Dendritic cell treated with granulocyte-macrophage colony-stimulating factor and Interleukin-4, amounts not matched to agents 40 ng/mL and 50 ng/mL, for 4 days (primary cell): ENCODE results near the gene APOLD1.
"Not testable (repeated sequence)": the region's sequence is repeated elsewhere in the genome, so short reads cannot be mapped to it uniquely, and the experiment has no call there.

Experiments used
- H3K27ac Mint-ChIP-seq: one replicate; pipeline ENCODE4 v1.8.0; 2022; ENCODE audit warnings: mild to moderate bottlenecking, mixed read lengths
- H3K27me3 Mint-ChIP-seq: one replicate; pipeline ENCODE4 v1.8.0; 2022; ENCODE audit warnings: mild to moderate bottlenecking, mixed read lengths
- H3K36me3 Mint-ChIP-seq: one replicate; pipeline ENCODE4 v1.8.0; 2022; ENCODE audit warnings: low read depth, mixed read lengths
- H3K4me1 Mint-ChIP-seq: one replicate; pipeline ENCODE4 v1.8.0; 2022; ENCODE audit warnings: low read depth, mixed read lengths
- H3K4me3 Mint-ChIP-seq: one replicate; pipeline ENCODE4 v1.8.0; 2022; ENCODE audit warnings: mild to moderate bottlenecking, moderate library complexity, mixed read lengths
- H3K9me3 Mint-ChIP-seq: one replicate; pipeline ENCODE4 v1.8.0; 2022; ENCODE audit warnings: mixed read lengths
- intact Hi-C: fragments of 100-400 bp; cut with micrococcal nuclease; formaldehyde crosslinking; loops from one replicate; pipeline ENCODE4 v1.15.0; 2022

Gene APOLD1

GRCh38 chr12:12807517-12807903 lies 22.1 kb downstream of the APOLD1 start:
- H3K27ac Mint-ChIP-seq: peak overlapping the region; percentile 83
- intact Hi-C loops, H3K4me3 Mint-ChIP-seq, H3K27me3 Mint-ChIP-seq, H3K36me3 Mint-ChIP-seq, H3K9me3 Mint-ChIP-seq: not testable (repeated sequence)
- H3K4me1 Mint-ChIP-seq: peaks cover 52% of the 10 kb centered on the region

DNA sequence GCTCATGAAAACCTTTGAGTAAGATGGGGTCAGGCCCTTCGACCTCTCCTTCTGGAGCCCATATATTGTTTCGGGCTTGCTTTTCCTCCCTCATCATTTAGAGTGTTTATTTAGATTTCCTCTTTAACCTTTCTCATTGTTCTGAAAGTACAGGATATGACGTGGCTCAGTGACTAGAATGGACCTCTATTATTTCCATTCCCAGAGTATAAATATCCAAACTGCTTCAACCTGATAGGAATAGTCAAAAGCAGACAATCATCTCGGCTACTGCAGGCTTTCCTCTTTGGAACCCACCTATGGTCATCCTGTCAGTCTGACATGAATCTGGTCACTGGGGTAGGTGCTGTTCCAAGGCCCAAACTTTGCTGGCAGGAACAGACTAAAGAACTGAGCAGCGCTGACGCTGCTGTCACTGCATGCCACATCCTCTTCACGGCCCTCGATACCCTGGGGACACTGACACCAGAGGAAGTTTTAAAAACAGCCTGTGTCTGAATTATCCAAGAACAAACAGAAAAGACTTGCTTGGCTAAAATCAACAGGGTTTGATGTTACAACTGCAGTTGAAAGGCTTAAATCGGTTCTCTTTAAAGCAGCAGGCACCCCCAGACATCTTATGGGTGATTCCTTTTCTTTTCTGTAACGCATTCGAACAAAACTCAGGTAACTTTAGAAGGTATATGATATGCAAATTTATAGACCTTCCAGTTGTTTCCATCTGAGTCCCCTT lies 22.7 kb downstream of the APOLD1 start:
- Mint-ChIP-seq H3K36me3 (peaks cover 1% of the 10 kb centered on the region), H3K27ac (peak overlapping the region; percentile 83), H3K4me3 (no peak overlapping the region), H3K4me1 (peaks cover 45% of the 10 kb centered on the region), H3K27me3 (no peaks in the 10 kb centered on the region), H3K9me3 (no peaks in the 10 kb centered on the region)
- intact Hi-C loops: loop anchor here (2.0 kb wide), 1 partner anchor 21 kb away; no protein-coding TSS in a partner anchor

GRCh38 chr12:12810553-12811021 lies 25.1 kb downstream of the APOLD1 start:
- Mint-ChIP-seq H3K4me3 (no peak overlapping the region), H3K4me1 (peaks cover 60% of the 10 kb centered on the region), H3K9me3 (no peaks in the 10 kb centered on the region), H3K27me3 (no peaks in the 10 kb centered on the region), H3K36me3 (peaks cover 20% of the 10 kb centered on the region), H3K27ac (no peak overlapping the region)
- intact Hi-C loops: no loop called here

GRCh38 chr12:12811343-12811742 lies 25.9 kb downstream of the APOLD1 start:
- no peaks in the 10 kb centered on the region for H3K9me3 Mint-ChIP-seq
- intact Hi-C loops: no loop called here
- peaks cover 26% of the 10 kb centered on the region for H3K36me3 Mint-ChIP-seq
- H3K4me3 Mint-ChIP-seq: no peak overlapping the region
- H3K27me3 Mint-ChIP-seq: no peaks in the 10 kb centered on the region
- peaks cover 67% of the 10 kb centered on the region for H3K4me1 Mint-ChIP-seq
- no peak overlapping the region for H3K27ac Mint-ChIP-seq

GRCh38 chr12:12812174-12812573 lies 26.7 kb downstream of the APOLD1 start:
- no peak overlapping the region for H3K4me3 Mint-ChIP-seq

GRCh38 chr12:12812618-12813119 lies 27.2 kb downstream of the APOLD1 start:
- peaks cover 26% of the 10 kb centered on the region for H3K36me3 Mint-ChIP-seq
- intact Hi-C loops: no loop called here
- H3K4me3 Mint-ChIP-seq: no peak overlapping the region
- no peaks in the 10 kb centered on the region for H3K9me3 Mint-ChIP-seq
- peak overlapping the region; percentile 92 for H3K27ac Mint-ChIP-seq
- H3K4me1 Mint-ChIP-seq: peaks cover 66% of the 10 kb centered on the region
- H3K27me3 Mint-ChIP-seq: no peaks in the 10 kb centered on the region

More at GRCh38 chr12:12812174-12812573, 26.7 kb downstream of the APOLD1 start:
- Mint-ChIP-seq H3K27me3 (no peaks in the 10 kb centered on the region), H3K4me1 (peaks cover 66% of the 10 kb centered on the region), H3K9me3 (no peaks in the 10 kb centered on the region), H3K36me3 (peaks cover 26% of the 10 kb centered on the region), H3K27ac (no peak overlapping the region)
- intact Hi-C loops: no loop called here

DNA sequence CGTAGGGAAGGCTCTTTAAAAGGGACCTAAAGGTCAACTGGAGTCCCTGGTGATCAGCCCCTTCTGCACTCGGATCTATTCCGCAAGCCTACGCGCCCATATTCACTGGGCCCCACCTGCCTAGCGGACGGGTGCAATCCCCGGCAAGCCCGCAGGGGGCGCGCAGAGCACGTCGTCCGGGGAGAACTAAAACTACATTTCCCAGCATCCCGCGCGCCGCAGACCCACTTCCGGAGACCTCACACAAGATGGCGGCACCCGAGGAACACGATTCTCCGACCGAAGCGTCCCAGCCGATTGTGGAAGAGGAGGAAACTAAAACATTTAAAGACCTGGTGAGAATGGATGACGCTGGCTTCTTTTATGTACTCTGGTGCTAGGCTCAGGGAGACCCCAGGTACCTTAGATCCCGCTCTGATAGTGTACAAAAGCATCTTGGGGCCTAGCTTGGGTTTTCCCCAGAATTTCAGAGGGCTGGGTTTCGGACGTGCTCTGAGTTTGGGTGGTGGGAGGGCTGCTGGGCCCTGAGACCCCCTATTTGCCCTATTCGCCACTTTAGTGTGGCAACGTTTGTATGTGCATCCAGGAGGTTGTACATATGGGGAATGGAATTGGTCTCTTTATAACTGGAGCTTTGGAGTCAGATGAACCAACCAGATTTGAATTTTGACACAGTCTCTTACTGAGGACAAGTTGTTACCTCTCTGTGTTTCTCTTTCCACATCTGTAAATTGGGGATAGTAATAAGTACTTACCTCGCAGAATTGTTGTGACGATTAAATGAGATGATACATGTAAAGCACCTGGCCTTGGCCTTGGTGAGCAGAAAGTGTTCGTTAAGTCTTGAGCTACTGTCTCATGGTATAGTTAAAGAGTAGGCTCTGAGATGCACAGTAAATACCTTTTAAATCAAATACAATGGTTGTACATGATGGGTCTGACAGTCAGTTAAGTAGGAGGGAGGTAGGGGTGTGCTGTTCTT lies 28.0 kb downstream of the APOLD1 start, which contains the start of gene DDX47:
Gene DDX47 (plus strand): TSS at position 227 of the 982 bp plus-strand sequence. CDS start 22 bp downstream, at position 249.
- Mint-ChIP-seq H3K9me3 (no peaks in the 10 kb centered on the region), H3K27ac (peak within 1 kb of the TSS; percentile 92), H3K4me3 (peak within 1 kb of the TSS; percentile 91), H3K36me3 (peaks cover 26% of the 10 kb centered on the region), H3K27me3 (no peaks in the 10 kb centered on the region), H3K4me1 (peaks cover 62% of the 10 kb centered on the region)
- intact Hi-C loops: no loop called here

- no peak overlapping the region for H3K27ac Mint-ChIP-seq
- no peak overlapping the region for H3K4me3 Mint-ChIP-seq
- peaks cover 61% of the 10 kb centered on the region for H3K36me3 Mint-ChIP-seq
- no peaks in the 10 kb centered on the region for H3K27me3 Mint-ChIP-seq
- H3K4me1 Mint-ChIP-seq: peaks cover 38% of the 10 kb centered on the region
- H3K9me3 Mint-ChIP-seq: no peaks in the 10 kb centered on the region
- intact Hi-C loops: no loop called here
Observed at GRCh38 chr12:12817616-12818015, 32.2 kb downstream of the APOLD1 start.

GRCh38 chr12:12818701-12819100 lies 33.2 kb downstream of the APOLD1 start:
- Mint-ChIP-seq H3K36me3 (peaks cover 65% of the 10 kb centered on the region), H3K27ac (no peak overlapping the region), H3K4me1 (peaks cover 36% of the 10 kb centered on the region), H3K27me3 (no peaks in the 10 kb centered on the region), H3K9me3 (no peaks in the 10 kb centered on the region), H3K4me3 (no peak overlapping the region)
- intact Hi-C loops: no loop called here

DNA sequence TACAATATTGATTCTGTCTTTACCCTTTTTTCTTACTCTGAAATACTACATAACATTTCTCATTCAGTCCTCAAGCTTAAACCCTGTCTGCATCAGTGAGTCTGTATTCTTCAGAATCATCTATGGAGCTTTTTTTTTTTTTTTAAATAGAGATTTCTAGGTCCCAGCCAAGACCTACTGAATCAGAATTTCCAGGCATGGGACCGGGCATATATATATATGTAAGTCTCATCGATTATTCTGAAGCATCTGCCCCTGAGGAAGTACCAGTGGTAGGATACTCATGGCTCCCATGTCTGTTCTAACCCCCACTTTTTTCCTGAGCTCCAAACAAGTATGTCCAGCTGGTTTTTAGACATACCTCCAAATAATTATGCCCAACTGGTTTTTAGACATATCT lies 33.8 kb downstream of the APOLD1 start:
- Mint-ChIP-seq H3K4me3 (no peak overlapping the region), H3K36me3 (peaks cover 70% of the 10 kb centered on the region), H3K4me1 (peaks cover 31% of the 10 kb centered on the region), H3K9me3 (no peaks in the 10 kb centered on the region), H3K27ac (no peak overlapping the region), H3K27me3 (no peaks in the 10 kb centered on the region)
- intact Hi-C loops: no loop called here

GRCh38 chr12:12819752-12820311 lies 34.4 kb downstream of the APOLD1 start:
- intact Hi-C loops: loop anchor here (10.0 kb wide), 1 partner anchor 155 kb away; no protein-coding TSS in a partner anchor
- H3K36me3 Mint-ChIP-seq: peaks cover 71% of the 10 kb centered on the region
- no peak overlapping the region for H3K27ac Mint-ChIP-seq
- H3K4me1 Mint-ChIP-seq: peaks cover 25% of the 10 kb centered on the region
- H3K9me3 Mint-ChIP-seq: no peaks in the 10 kb centered on the region
- H3K27me3 Mint-ChIP-seq: no peaks in the 10 kb centered on the region
- H3K4me3 Mint-ChIP-seq: no peak overlapping the region

DNA sequence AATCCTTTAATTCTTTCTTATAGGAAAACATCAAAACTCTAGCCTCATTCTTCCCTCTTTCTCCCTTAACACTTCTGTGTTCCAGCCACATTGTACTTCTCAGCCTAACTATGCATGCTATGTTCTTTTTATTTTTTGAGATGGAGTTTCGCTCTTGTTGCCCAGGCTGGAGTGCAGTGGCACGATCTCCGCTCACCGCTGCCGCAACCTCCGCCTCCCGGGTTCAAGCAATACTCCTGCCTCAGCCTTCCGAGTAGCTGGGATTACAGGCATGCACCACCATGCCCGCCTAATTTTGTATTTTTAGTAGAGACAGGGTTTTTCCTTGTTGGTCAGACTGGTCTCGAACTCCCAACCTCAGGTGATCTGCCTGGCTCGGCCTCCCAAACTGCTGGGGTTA lies 34.9 kb downstream of the APOLD1 start:
- H3K27ac Mint-ChIP-seq, H3K4me3 Mint-ChIP-seq, H3K27me3 Mint-ChIP-seq, H3K9me3 Mint-ChIP-seq: not testable (repeated sequence)
- H3K36me3 Mint-ChIP-seq: peaks cover 71% of the 10 kb centered on the region
- peaks cover 21% of the 10 kb centered on the region for H3K4me1 Mint-ChIP-seq
- intact Hi-C loops: loop anchor here (10.0 kb wide), 1 partner anchor 154 kb away; no protein-coding TSS in a partner anchor

DNA sequence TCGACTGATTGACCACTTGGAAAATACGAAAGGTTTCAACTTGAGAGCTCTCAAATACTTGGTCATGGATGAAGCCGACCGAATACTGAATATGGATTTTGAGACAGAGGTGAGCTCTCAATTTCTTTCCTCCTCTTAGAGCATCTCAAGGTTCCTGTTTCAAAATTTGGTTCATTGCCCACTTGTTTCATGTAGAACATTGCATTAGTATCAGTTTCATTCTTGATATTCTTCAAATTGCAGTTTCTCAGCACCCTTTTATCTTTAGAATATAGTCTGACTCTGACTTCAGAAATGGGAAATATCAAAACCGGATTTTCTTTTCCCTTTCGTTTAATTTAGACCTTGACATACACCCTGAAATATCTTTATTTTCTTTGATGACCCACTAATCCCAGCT lies 36.5 kb downstream of the APOLD1 start:
- Mint-ChIP-seq H3K36me3 (peaks cover 79% of the 10 kb centered on the region), H3K27ac (no peak overlapping the region), H3K9me3 (no peaks in the 10 kb centered on the region), H3K27me3 (no peaks in the 10 kb centered on the region), H3K4me3 (no peak overlapping the region), H3K4me1 (peaks cover 7% of the 10 kb centered on the region)
- intact Hi-C loops: loop anchor here (10.0 kb wide), 1 partner anchor 153 kb away; no protein-coding TSS in a partner anchor
